HEK293 (cell line): Measurements from ENCODE around the gene NDUFS7.
A peak's percentile ranks its signal among the peaks of the same experiment; 100 is the strongest.

ENCODE experiments used
- CTCF ChIA-PET: fragments of 350-600 bp; formaldehyde crosslinking; extraction: SDS; loops from one replicate; lab custom pipeline; 2021; ENCODE audit warnings: antibody characterized with exemption; lab: Yijun Ruan, JAX
- POLR2A ChIA-PET: fragments of 300-600 bp; formaldehyde crosslinking; extraction: SDS; loops from one replicate; lab custom pipeline; 2020; ENCODE audit warnings: antibody characterized with exemption, inconsistent platforms; lab: Yijun Ruan, JAX
- H3K27ac ChIP-seq: fragments of 200-500 bp; sonication (Bioruptor generic); 2 replicates; pipeline ENCODE4 v1.5.1; 2014; ENCODE audit warnings: low read depth, low read length, control low read depth, inconsistent platforms; ENCODE audit errors: extremely low read depth
- H3K36me3 ChIP-seq, 2 experiments: fragments of 200-500 bp in 1 of 2; sonication (Bioruptor generic) in 1 of 2; 1 replicate in 1 of 2; 2 replicates in 1 of 2; pipeline ENCODE4 v1.5.1; 2014 to 2017; ENCODE audit warnings: inconsistent platforms in 2 of 2, low read length in 2 of 2; ENCODE audit not compliant: control insufficient read depth in 2 of 2, insufficient read depth in 1 of 2
- H3K4me1 ChIP-seq: fragments of 200-500 bp; sonication (Bioruptor generic); 2 replicates; pipeline ENCODE4 v1.5.1; 2014; ENCODE audit warnings: mild to moderate bottlenecking, low read length, inconsistent platforms; ENCODE audit not compliant: control insufficient read depth, insufficient read depth
- H3K4me3 ChIP-seq: 2 replicates; pipeline ENCODE4 v1.5.1; 2011; ENCODE audit warnings: low read depth, mild to moderate bottlenecking, control low read depth, low read length, moderate library complexity
- H3K9me3 ChIP-seq: fragments of 200-500 bp; sonication (Bioruptor generic); 2 replicates; pipeline ENCODE4 v1.5.1; 2014; ENCODE audit warnings: low read depth, low read length, inconsistent platforms; ENCODE audit not compliant: control insufficient read depth, insufficient read depth
- BCL6B ChIP-seq: fragments of 450-650 bp; formaldehyde crosslinking; IDR thresholded peaks from 2 replicates; pipeline ENCODE4 v1.5.1; 2017; ENCODE audit warnings: missing biosample characterization, missing genetic modification characterization
- MEIS1 ChIP-seq: sonication (generic); formaldehyde crosslinking; IDR thresholded peaks from 2 replicates; pipeline ENCODE4 v1.8.1; 2022; ENCODE audit warnings: missing genetic modification reagents, mild to moderate bottlenecking, borderline replicate concordance
- MYNN ChIP-seq: fragments of 450-650 bp; formaldehyde crosslinking; IDR thresholded peaks from 2 replicates; pipeline ENCODE4 v1.5.1; 2016; ENCODE audit warnings: missing biosample characterization, missing genetic modification characterization, borderline replicate concordance
- OSR2 ChIP-seq: fragments of 450-650 bp; formaldehyde crosslinking; IDR thresholded peaks from 2 replicates; pipeline ENCODE4 v1.5.1; 2016; ENCODE audit warnings: missing biosample characterization, missing genetic modification characterization
- PRDM1 ChIP-seq: fragments of 450-650 bp; formaldehyde crosslinking; IDR thresholded peaks from 2 replicates; pipeline ENCODE4; 2016; ENCODE audit warnings: missing biosample characterization, missing genetic modification characterization
- PRDM10 ChIP-seq: fragments of 450-650 bp; formaldehyde crosslinking; IDR thresholded peaks from 2 replicates; pipeline ENCODE4 v1.5.1; 2016; ENCODE audit warnings: missing biosample characterization, missing genetic modification characterization
- TCF7L2 ChIP-seq: IDR thresholded peaks from 2 replicates; pipeline ENCODE4 v1.6.1; 2011; ENCODE audit warnings: low read depth, mild to moderate bottlenecking, inconsistent platforms, low read length, moderate library complexity, borderline replicate concordance
- ZBTB7A ChIP-seq: fragments of 450-650 bp; formaldehyde crosslinking; IDR thresholded peaks from 2 replicates; pipeline ENCODE4 v1.5.1; 2016; ENCODE audit warnings: low read depth, missing biosample characterization, missing genetic modification characterization
- ZFHX2 ChIP-seq: fragments of 450-650 bp; formaldehyde crosslinking; conservative IDR thresholded peaks from 2 replicates; pipeline ENCODE4 v1.5.1; 2016; ENCODE audit warnings: missing biosample characterization, missing genetic modification characterization
- ZFP69B ChIP-seq: fragments of 450-650 bp; formaldehyde crosslinking; IDR thresholded peaks from 2 replicates; pipeline ENCODE4 v1.5.1; 2016; ENCODE audit warnings: missing biosample characterization, missing genetic modification characterization
- ZNF133 ChIP-seq: fragments of 450-650 bp; formaldehyde crosslinking; IDR thresholded peaks from 2 replicates; pipeline ENCODE4 v1.5.1; 2016; ENCODE audit warnings: missing biosample characterization, missing genetic modification characterization
- ZNF155 ChIP-seq: fragments of 450-650 bp; formaldehyde crosslinking; IDR thresholded peaks from 2 replicates; pipeline ENCODE4 v1.5.1; 2016; ENCODE audit warnings: missing biosample characterization, missing genetic modification characterization
- ZNF169 ChIP-seq: fragments of 450-650 bp; formaldehyde crosslinking; IDR thresholded peaks from 2 replicates; pipeline ENCODE4 v1.5.1; 2016; ENCODE audit warnings: missing biosample characterization, missing genetic modification characterization
- ZNF184 ChIP-seq: fragments of 450-650 bp; IDR thresholded peaks from 2 replicates; pipeline ENCODE4 v1.5.1; 2018; ENCODE audit warnings: missing biosample characterization, mild to moderate bottlenecking, missing genetic modification characterization
- ZNF239 ChIP-seq: fragments of 450-650 bp; formaldehyde crosslinking; IDR thresholded peaks from 2 replicates; pipeline ENCODE4 v1.5.1; 2016; ENCODE audit warnings: missing biosample characterization, missing genetic modification characterization
- ZNF24 ChIP-seq: fragments of 450-650 bp; formaldehyde crosslinking; IDR thresholded peaks from 2 replicates; pipeline ENCODE4 v1.5.1; 2016; ENCODE audit warnings: missing biosample characterization, missing genetic modification characterization
- ZNF48 ChIP-seq: fragments of 450-650 bp; formaldehyde crosslinking; IDR thresholded peaks from 2 replicates; pipeline ENCODE4 v1.5.1; 2016; ENCODE audit warnings: missing biosample characterization, missing genetic modification characterization
- ZNF530 ChIP-seq: fragments of 450-650 bp; formaldehyde crosslinking; IDR thresholded peaks from 2 replicates; pipeline ENCODE4 v1.5.1; 2016; ENCODE audit warnings: low read depth, missing biosample characterization, missing genetic modification characterization
- ZNF580 ChIP-seq: fragments of 450-650 bp; formaldehyde crosslinking; IDR thresholded peaks from 2 replicates; pipeline ENCODE4 v1.5.1; 2016; ENCODE audit warnings: missing biosample characterization, missing genetic modification characterization
- ZNF600 ChIP-seq: fragments of 450-650 bp; formaldehyde crosslinking; IDR thresholded peaks from 2 replicates; pipeline ENCODE4 v1.5.1; 2016; ENCODE audit warnings: missing biosample characterization, missing genetic modification characterization
- ZNF623 ChIP-seq: fragments of 450-650 bp; formaldehyde crosslinking; IDR thresholded peaks from 2 replicates; pipeline ENCODE4 v1.5.1; 2016; ENCODE audit warnings: missing biosample characterization, missing genetic modification characterization
- ZNF654 ChIP-seq: fragments of 450-650 bp; formaldehyde crosslinking; IDR thresholded peaks from 2 replicates; pipeline ENCODE4 v1.5.1; 2016; ENCODE audit warnings: low read depth, missing biosample characterization, missing genetic modification characterization

Gene NDUFS7

GRCh38 chr19:1422943-1423342, 39.2 kb downstream of the NDUFS7 start:
- Histone ChIP-seq H3K36me3 (peaks cover 5 to 99% of the 10 kb centered on the region in 2 experiments), H3K4me3 (no peak overlapping the region), H3K9me3 (no peaks in the 10 kb centered on the region), H3K4me1 (no peaks in the 10 kb centered on the region), H3K27ac (0 out of 2 replicates have a peak overlapping the region, but pooled peaks have one; percentile 48)
- ChIA-PET POLR2A (no interaction called here), CTCF (no interaction called here)
- TF ChIP-seq ZFHX2 (tag by site-specific recombination) (no peak), TCF7L2 (no peak), ZBTB7A (tag by site-specific recombination) (no peak), ZNF654 (tag by site-specific recombination) (no peak), ZNF580 (tag by site-specific recombination) (no peak), ZNF133 (tag by site-specific recombination) (no peak), MEIS1 (CRISPR knock-in tag) (no peak), ZNF239 (no peak), PRDM10 (tag by site-specific recombination) (no peak), ZFP69B (tag by site-specific recombination) (no peak), ZNF24 (tag by site-specific recombination) (no peak), ZNF155 (no peak), ZNF623 (tag by site-specific recombination) (no peak), PRDM1 (tag by site-specific recombination) (no peak), ZNF530 (tag by site-specific recombination) (no peak)

GRCh38 chr19:1423436-1424191, 39.9 kb downstream of the NDUFS7 start:
- ChIA-PET POLR2A (no interaction called here), CTCF (interaction anchor here (0.8 kb wide), 1 partner anchor 144 kb away, joined by 4 read pairs; no protein-coding TSS in a partner anchor)
- no peaks in the 10 kb centered on the region for H3K4me1 ChIP-seq
- TF ChIP-seq ZNF184, result no peak
- TF ChIP-seq OSR2 (tag by site-specific recombination), result no peak
- TF ChIP-seq ZNF623 (tag by site-specific recombination), result no peak
- TF ChIP-seq BCL6B (tag by site-specific recombination), result peak; percentile 5; the same call in 1 of the 2 replicates
- no peak for TF ChIP-seq ZNF169 (tag by site-specific recombination)
- TF ChIP-seq MYNN, result no peak
- no peak for TF ChIP-seq ZNF48
- TF ChIP-seq ZNF600 (tag by site-specific recombination), result 0 out of 2 replicates have a peak, but pooled peaks have one; percentile 8
- no peaks in the 10 kb centered on the region for H3K9me3 ChIP-seq
- H3K27ac ChIP-seq, result no peak overlapping the region
- no peak overlapping the region for H3K4me3 ChIP-seq
- H3K36me3 ChIP-seq, result peaks cover 5 to 99% of the 10 kb centered on the region in 2 experiments
